Bone marrow (tissue), 2 donors: ENCODE data around the gene HOXC9.

Experiments
- DNase-seq, 2 donors: peaks; one replicate each; lab custom pipeline; 2025; lab: John Stamatoyannopoulos, UW

Gene HOXC9

DNA sequence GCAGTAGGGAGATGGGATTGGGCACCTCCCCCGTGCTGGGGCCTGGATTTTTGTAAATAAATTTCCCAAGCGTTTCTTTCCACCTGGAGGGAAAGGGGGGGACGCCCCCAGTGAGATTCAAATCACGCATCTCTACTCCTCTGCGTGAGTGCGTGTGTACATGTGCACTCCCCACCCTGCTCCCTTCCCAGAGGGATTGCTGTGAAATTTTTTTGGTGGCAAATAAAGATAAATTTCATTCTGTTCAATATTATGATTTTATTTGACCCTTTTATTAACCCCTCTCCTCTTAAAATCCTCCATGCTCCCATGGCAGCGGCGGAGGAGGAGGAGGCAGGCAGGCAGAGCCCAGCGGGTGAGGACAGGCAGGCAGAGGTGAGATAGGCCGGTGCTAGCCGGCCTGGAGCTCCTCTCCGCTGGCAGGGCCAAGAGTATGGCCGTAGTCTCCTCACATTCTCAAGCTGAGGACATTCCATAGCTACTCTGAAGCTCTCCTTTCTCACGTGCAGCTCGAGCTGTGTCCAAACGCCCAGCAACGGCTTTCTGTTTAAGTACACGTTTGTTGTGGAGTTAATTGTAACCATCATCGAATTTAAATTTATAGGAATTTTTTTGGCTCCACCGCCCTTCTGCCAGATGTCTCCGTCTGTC is 23.7 kb upstream of the HOXC9 start:
- no peak for DNase-seq

DNA sequence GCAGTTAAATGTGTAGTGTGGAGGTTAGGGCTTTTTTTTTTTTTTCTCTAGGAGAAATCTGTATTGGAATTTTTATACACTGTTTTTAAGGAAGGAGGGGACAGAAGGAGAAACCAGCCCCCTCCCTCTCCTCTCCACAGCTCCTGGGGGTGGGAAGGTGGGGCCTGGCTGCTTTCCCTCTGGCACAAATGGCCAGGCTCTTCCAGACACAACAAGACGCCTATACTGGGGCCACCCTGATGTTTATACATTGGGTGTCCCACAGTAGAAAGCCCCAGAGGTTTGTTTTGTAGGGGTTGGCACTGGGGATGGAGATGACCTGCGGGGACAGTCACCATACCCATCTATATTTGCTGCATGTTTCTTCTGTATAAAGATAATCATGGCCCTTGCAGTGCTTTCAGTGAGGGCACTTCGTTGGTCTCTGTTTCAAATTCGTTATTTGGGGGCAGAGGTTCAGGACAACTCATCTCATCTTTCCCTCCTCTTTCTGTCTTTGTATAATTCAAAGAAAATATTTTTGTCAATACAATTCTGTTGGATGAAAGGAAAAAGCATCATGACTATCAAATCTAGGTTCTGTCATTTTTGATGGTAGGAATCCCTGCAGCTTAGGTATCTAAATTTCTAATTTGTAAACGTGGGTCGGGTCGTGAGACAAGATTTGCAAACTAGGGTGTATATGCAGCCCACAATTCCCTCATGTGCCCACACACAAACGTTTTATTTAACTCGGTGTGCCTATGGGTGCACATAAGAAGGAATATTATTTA is 23.0 kb upstream of the HOXC9 start:
- DNase-seq = no peak

DNA sequence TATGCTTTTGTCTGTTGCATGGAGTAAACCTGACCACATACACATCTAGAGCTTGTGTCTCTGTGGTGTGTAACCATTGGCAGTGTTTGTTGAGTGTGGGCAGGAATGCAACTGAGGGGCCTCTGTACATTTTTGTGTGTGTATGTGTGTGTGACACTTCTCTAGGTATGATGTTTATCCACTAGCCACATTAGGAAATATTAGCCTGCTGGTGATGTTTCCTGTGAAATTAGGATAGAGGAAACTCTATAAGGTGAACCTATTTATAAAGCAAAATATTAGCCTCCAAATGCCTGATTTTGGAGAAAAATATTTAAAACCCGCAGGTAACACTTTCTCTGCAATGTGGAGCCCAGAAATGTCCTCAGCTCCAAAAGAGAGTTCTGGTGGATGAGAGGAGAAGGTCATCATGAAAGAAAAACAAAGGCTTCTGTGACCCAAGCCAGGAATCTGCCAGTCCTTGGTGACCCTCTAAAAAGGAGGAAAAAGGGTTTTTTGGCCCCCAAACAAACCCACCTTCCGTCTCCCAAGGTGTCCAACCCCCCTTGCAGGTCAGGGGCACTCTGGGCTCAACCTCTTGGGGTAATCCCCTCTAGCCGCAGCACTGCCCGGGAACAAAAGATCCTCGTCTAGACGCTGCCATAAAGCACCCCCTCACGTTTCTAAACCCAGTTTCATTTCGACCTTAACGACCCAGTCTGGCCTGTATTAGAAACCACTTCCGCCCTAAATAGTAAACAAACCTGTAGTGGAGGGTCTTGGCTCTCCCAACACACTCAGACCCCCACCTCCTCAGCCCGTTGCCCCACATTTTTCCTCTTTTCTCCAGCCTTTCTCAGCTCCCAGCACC is 22.1 kb upstream of the HOXC9 start:
- no peak for DNase-seq

DNA sequence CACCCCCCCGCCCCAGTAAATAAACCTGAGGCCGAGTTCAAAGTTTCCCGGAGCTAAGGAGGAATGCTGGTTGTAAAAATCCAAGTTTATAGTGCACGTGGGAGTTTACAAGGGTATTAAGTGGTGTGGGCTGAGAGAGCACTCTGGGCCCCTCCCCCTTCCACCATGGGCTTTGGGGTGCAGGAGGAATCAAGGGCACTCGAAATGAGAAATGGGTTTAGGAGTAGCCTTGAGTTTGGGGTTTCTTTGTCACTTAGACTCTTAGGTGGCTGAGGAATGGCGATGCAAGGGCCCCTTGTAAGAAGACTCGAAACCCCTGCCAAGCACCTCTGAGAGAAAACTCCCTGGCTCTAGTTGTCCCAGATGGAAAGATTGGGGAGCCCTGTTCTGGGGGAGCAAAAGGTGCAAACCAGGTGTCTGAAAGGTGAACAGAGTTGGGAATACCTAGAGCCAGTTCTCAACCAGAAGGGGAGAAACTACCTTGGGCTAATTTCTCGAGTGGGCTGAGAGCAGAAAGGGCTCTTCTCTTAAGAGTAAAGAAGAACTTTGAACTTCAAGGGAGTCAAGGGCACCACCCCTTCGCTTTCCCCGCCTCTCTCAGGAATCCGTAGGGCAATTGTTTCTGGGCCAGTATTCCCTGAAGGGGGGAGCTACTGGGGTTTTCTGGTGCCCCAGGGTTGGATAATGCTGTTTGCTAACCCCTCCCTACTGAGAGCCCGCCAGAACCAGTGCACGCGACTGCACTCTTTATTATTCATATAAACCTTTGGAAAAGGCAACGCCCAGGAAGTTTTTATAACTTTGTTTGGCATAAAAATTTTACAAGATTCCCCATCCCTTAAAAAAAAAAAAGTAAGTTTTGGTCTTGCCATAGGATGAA is 21.2 kb upstream of the HOXC9 start:
- no peak for DNase-seq

DNA sequence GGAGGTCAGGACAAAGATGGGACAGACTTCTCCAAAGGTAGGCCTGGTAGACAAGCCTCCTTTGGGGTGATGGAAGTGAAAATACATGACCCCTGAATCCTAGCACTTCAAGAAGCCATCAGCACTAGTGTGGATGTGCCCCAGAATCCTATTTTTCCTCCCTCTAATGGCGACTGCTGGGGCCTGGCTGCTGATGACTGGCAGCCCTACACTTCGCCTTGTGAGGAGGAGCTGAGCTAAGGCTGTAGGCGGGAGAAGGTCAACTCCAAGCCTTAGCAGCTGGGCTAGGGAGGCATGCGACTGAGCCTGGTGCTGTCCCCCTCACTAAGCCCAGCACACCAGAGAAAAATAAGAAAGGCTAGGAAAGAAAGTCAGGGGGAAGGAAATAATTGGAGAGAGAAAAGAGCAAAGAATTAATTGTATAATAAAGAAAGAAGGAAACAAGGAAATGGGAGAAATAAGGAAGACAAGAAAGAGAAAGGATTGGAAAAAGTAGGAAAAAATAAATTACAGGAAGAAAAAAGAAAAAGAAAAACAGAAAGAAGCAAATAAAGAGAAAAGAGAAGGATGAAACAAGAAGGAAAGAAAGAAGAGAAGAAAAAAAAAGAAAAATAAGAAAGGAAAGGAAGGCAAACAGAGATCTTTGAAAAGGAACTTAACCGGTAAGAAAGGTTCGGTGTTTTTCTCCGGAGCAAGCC is 19.7 kb upstream of the HOXC9 start:
- no peak for DNase-seq

DNA sequence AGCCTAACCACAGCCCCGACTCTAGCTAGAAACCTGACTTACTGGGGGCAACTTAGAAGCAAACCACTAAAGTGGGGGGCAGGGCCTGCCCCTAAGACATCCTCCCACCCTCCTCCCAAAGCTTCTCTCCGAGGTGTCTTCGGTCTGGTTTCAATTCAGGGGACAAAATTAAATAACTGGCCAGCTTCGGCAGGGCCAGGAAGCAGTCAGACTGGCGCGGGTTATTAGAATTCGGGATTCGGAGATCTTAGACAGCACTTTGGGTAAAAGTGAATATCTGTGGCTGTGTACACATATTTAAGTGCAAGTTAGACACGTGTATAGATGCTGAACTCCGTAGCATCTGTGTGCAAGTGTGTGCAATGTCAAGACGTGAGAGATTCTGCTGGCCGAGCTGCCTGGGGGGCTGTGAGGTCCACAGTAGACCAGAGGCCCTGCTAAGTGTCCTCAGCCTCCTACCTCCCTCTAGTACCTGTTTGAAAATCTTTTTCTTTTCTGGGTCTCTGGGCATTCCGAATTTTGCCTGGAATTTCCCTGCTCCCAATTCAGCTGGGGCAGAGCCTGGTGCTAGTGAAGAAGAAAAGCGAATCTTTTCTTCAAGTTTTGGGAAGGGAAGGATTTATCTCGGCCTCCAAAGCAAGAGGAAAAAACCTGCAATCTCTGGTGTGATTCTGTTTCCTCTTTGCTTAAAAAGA is 19.0 kb upstream of the HOXC9 start:
- DNase-seq = no peak

DNA sequence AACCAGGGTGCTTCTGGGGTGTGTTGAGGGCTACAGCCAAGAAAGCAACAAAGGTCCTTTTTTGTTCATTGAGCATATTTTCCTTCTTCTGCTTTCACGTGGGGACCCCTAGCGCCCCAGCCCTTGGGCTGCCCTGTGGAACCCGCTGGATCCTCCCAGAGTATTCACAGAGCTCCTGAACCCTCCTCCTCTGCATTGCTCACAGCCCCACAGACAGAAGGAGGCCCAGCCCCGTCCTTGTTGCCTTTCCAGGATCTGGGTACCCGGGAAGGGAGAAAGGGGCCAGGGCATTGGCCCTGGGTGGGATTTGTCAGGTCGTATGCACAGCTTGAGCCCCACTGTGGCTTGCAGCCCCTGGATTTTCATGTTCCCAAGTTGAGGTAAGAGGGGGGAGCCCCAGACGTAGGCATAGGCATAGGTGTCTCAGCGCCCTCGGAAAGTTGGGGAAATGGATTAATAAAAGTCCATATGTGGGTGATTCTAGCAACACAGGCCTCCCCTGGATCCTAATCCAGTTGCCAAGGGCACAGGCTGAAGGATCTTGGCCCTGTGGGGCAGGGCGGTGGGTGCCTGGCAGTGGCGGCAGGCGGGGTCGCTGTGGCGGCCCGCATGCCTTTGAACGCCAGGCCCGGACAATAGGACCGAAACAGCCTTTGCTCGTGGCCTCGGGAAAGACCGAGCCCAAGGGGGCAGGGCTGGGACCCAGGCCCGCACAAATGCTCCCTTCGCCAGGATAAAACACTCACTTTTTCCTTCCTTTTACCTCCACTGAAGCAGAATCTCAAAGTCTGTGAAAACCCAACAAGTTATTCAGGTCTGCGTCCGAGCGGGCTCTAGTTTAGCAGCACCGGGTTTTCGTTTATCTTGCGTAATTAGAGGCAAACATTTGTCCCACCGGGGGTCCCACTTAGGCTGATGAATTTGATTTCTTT is 18.1 kb upstream of the HOXC9 start:
- no peak for DNase-seq

DNA sequence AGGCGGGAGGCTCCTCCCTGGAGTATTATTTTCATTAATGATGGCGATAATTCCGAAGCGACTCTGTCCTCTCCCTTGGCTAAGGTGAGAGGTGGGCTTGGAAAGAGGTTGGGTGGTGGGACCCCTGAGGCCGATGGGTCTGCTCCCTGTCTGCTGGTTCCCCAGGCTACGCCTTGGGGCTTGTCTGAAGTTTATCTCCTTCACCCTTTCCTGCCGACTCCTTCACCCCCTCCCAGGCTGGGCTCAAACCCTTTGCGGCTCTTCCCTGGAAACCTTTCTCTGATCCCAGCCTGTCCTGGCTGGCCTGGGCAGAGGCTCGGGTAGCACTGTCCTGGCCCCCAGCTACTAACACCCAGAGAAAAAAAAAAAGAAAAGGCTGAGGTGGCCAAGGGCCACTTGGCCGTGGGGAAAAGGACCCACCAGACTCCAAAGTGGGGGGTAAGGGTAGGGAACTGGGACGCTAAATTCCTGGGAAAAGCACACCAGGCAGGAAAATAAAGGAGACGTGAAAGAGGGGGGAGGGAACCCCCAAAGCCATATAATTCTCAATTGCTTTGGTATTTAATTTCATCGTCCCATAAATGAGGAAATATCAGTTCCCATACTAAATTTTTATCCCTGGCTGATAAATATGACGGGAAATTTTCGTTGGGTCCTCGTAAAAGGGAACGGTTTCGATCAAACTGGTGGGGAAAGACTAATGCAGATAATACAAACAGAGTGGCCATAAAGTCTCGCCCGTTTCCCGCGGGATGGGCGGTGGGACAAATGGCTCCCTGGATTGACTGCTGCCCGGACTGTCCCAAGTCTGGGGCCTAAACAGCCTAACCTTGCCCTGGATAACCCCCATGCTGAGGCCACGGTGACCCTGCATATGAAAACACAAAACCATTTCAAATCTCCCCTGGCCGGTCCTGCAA is 17.1 kb upstream of the HOXC9 start:
- no peak for DNase-seq

DNA sequence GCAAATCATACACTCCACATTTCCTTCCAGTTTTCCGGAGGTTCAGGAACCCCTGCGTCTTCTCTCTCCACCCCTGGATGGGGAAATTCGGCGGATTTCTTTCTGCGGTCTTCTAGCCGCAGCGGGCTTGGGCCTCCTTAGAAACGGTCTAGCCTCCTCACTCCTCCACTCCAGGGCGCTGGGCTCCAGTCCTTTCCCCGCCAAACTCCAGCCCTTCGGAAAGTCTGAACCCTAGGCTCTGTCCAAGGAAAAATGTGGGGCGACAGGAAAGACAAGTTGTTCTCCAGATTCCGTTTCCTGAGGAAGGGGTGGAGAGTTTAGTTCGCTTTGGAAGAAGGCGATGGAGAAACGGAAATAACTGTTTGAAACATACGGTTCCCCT is 16.4 kb upstream of the HOXC9 start:
- no peak for DNase-seq

DNA sequence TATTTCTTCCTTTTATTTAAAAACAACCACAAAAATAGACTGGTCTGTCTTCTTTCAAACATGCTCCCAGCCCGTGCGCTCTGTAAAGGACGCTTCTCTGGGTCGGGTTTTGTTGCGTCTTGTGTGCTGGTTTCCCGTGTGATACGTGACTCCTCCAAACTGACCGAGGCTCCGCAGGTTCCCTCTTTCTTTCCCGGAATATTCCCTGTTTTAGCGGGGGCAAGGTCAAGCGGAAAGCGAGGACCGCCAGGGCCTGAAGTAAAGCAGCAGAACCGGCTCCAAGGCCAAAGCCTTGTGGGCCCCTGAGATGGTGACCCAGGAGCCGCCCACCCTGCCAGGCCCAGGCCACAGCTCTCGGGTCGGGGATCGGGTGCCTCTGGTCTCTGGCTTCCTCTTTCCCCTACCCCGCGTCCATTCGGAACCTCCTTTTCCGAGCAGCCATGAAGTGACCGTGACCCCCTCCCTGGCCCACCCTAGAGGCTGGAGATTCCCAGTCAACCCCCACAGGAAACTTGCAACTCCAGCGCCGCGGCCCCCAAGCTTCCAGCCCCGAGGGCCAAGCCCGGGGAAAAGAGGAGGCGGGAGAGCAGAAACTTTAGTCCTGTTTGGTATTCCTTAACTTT is 15.9 kb upstream of the HOXC9 start:
- DNase-seq = no peak

DNA sequence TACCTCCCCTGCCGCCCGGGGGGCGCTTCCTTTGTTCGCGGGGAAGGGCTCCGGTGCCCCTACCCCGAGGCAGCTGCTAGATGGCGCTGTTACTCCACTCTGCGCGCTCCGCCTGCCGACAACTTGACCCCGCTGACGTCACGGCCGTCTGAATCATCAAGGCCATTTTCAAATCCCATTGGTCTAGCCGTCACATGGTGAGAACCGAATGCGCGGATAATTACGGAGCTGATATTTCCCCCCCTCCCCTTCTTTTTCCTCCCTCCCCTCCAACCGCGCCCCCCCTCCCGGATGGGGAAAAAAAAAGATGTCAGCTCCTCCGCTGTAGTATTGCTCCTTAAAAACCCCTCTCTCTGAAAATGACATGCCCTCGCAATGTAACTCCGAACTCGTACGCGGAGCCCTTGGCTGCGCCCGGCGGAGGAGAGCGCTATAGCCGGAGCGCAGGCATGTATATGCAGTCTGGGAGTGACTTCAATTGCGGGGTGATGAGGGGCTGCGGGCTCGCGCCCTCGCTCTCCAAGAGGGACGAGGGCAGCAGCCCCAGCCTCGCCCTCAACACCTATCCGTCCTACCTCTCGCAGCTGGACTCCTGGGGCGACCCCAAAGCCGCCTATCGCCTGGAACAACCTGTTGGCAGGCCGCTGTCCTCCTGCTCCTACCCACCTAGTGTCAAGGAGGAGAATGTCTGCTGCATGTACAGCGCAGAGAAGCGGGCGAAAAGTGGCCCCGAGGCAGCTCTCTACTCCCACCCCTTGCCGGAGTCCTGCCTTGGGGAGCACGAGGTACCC is 14.9 kb upstream of the HOXC9 start, which contains the start of gene HOXC10:
Gene HOXC10 (plus strand): TSS at position 246 of the 791 bp plus-strand sequence. CDS start 114 bp downstream, at position 360.
- peak; percentile 22 to 43 for DNase-seq

DNA sequence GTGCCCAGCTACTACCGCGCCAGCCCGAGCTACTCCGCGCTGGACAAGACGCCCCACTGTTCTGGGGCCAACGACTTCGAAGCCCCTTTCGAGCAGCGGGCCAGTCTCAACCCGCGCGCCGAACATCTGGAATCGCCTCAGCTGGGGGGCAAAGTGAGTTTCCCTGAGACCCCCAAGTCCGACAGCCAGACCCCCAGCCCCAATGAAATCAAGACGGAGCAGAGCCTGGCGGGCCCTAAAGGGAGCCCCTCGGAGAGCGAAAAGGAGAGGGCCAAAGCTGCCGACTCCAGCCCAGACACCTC is 14.3 kb upstream of the HOXC9 start:
- DNase-seq = no peak

DNA sequence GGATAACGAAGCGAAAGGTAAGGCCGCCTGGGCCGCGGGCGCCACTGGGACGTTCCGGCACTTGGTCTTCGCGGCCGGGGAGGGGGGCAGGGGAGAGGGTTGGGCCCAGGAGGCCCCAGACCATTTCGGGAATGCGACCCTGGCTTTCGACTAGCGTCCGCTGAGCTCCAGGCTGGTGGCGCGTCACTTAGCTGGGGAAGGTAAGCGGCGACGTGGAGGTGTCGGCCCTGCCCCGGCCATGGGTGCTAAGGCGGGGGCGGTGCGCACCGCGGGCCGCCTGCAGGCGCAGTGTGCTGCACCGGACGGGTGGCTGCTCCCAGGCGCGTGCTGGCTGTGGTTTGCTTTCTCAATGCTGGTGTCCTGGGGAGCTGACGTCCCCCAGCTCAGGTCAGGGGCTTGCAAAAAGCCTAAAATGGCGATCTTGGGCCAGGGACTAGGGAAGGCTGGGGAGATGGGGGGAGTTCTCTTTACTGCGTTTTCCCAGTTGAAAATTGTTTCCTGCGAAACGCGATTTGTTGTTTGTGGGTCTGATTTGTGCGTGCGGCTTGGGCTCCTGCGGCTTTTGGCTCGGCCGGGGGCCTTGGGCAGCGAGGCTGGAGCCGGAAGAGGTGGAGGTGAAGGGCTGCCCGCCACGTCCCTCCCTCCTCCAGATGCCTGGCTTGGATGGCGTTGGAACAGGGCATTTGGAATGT is 13.8 kb upstream of the HOXC9 start:
- DNase-seq = no peak

DNA sequence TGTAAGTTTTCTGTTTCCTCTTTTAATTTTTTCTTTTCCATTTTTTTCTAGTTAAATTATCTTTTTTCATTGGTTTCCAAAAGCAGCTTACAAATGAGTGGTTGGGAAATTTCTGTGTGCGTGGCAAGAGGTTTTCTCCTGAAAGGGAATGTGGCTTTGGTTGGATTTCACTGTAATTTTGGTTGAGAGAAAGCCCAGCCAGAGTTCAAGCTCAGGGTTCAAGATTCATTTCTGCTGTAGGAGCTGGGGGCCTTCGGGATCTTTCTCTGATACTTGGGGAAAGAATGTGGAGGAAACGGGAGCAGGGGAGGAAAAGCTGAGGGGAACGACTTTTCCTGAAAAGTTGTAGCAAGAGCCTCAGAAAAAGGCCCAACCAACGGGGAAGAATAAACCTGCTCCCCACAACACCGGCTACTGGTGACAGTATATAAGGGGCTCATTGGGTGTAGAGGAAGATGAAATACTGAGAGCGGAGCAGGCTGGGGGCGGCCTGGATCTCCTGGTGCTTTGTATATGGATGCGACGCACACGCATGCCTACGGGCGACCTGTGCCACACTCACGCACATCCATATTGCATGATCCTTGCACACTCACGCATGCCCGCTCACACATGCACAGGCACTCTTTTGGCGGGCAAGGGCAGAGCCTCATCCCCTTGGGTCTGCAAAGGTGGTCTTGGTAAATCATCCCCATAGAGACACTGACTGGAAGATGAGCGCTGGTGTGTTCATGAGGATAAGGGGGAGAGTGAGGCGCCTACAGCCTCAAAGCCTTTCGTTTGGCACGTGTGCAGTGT is 13.1 kb upstream of the HOXC9 start:
- no peak for DNase-seq

DNA sequence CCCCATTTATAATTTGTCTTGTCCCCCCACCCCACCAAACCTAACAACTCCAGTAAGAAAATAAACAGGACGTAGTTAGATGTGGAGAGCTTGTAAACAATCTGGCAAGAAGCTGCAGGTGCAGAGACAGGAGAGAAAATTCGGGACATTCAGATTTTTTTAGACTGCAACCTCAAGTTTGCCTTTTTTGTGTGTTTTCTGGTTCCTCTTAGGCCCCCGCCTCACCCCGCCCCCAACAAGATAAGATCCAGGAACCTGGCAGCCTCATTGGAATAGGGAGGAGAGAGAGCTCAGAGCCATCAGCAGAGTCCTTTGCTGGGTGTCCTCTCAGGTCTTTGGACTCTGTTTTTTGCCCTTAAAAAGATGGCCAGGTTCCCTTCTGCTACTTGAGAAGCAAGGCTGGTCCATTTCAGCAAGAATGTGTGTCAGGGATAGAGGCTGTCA is 12.2 kb upstream of the HOXC9 start:
- no peak for DNase-seq
